Activated naive CD4-positive, alpha-beta T cell treated with anti-CD3 and anti-CD28 coated beads for 36 hours (primary cell): ENCODE data around the gene MPEG1. TPM values are rescaled to one million over a fixed set of nuclear protein-coding genes. Genes with fewer than 3 reads are reported as not detected.

Experiments used
- CTCF ChIA-PET: fragments of 350-600 bp; sonication (Branson Sonifier 250); formaldehyde crosslinking; loops from one replicate; lab custom pipeline; 2021; ENCODE audit warnings: antibody characterized with exemption; lab: Charles Lee
- DNase-seq: peaks from one replicate; pipeline ENCODE4 v3.0.0-alpha.2; 2020
- H3K27ac Mint-ChIP-seq: one replicate; pipeline ENCODE4 v1.8.0; 2021; ENCODE audit warnings: mild to moderate bottlenecking, mixed read lengths
- H3K27me3 Mint-ChIP-seq: one replicate; pipeline ENCODE4 v1.8.0; 2021; ENCODE audit warnings: low read depth, mixed read lengths
- H3K36me3 Mint-ChIP-seq: one replicate; pipeline ENCODE4 v1.8.0; 2021; ENCODE audit warnings: low read depth, mixed read lengths
- H3K4me1 Mint-ChIP-seq: one replicate; pipeline ENCODE4 v1.8.0; 2021; ENCODE audit warnings: low read depth, mixed read lengths
- H3K4me3 Mint-ChIP-seq: one replicate; pipeline ENCODE4 v1.8.0; 2021; ENCODE audit warnings: mild to moderate bottlenecking, moderate library complexity, mixed read lengths
- H3K9me3 Mint-ChIP-seq: one replicate; pipeline ENCODE4 v1.8.0; 2021; ENCODE audit warnings: mixed read lengths
- intact Hi-C: fragments of 100-400 bp; cut with micrococcal nuclease; formaldehyde crosslinking; loops from one replicate; pipeline ENCODE4 v1.15.1; 2023
- total RNA-seq, 2 experiments: library from RNA; stranded (reverse); gene quantifications; one replicate each; pipeline ENCODE4 v1.2.3, GENCODE V29; 2021

Gene MPEG1
- total RNA-seq, 2 experiments from 2014 or later = not detected

DNA sequence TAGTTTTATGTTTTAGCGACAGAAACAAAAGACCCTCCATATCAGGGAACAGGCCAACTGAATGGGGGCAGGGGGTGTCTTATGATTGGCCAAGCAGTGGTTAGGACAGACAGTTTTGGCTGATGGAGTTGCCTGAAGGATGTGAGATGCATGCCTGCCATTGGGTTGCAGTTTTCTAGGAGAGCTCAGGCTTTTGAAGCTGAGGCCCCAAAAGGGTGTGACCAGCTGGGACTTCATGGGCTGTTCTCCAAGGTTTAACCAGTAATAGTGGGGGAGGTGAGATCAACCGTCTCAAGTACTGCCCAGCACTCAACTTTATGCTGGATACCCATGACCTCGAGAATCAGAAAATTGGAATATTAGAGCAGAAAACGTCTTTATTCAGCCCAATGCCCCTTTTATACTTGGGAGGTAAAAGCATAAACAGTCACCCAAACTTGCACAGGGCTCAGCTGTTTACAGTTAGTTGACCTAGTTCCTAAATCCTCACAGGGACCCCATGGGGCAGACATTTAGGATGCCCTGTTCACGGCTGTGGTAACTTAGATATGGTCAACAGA is 27.3 kb downstream of the MPEG1 start:
- no peaks in the 10 kb centered on the region for H3K9me3 Mint-ChIP-seq
- CTCF ChIA-PET = interaction anchor here (0.7 to 3.1 kb wide), 11 partner anchors 9 to 243 kb away, joined by 3 to 47 read pairs (median 9); partner anchors contain the start of gene DTX4
- no peaks in the 10 kb centered on the region for H3K27me3 Mint-ChIP-seq
- intact Hi-C loops = no loop called here
- H3K4me3 Mint-ChIP-seq = no peak overlapping the region
- DNase-seq = no peak
- H3K4me1 Mint-ChIP-seq = no peaks in the 10 kb centered on the region
- no peaks in the 10 kb centered on the region for H3K36me3 Mint-ChIP-seq
- no peak overlapping the region for H3K27ac Mint-ChIP-seq

GRCh38 chr11:59184691-59185339 is 27.9 kb downstream of the MPEG1 start:
- no peaks in the 10 kb centered on the region for H3K36me3 Mint-ChIP-seq
- CTCF ChIA-PET = interaction anchor here (1.1 to 3.1 kb wide), 7 partner anchors 9 to 90 kb away, joined by 3 to 47 read pairs (median 9); partner anchors contain the start of genes DTX4 and MPEG1
- no peak overlapping the region for H3K4me3 Mint-ChIP-seq
- H3K27ac Mint-ChIP-seq = no peak overlapping the region
- no peaks in the 10 kb centered on the region for H3K9me3 Mint-ChIP-seq
- H3K4me1 Mint-ChIP-seq = no peaks in the 10 kb centered on the region
- DNase-seq = no peak
- H3K27me3 Mint-ChIP-seq = no peaks in the 10 kb centered on the region
- intact Hi-C loops = no loop called here

DNA sequence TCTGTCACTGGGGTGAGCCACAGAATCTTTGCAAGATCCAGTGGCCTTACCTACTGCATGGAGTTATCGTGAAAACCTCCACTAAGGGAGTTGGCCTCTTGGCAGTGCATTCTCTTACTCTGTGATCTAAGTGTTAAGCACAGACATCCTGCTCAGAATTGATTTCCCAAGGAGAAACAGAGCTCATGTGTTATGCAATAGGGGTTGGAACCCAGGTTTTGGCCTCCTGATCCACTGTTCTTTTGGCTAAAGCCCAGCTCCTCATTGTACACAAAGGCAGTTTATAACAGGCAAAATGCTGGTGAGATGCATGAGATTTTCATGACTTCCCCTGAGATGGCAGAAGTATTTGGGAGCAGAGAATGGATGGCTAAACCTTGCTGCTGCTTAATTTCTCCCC is 29.0 kb downstream of the MPEG1 start:
- H3K4me3 Mint-ChIP-seq = no peak overlapping the region
- H3K27me3 Mint-ChIP-seq = no peaks in the 10 kb centered on the region
- DNase-seq = no peak
- no peaks in the 10 kb centered on the region for H3K4me1 Mint-ChIP-seq
- no peak overlapping the region for H3K27ac Mint-ChIP-seq
- no peaks in the 10 kb centered on the region for H3K36me3 Mint-ChIP-seq
- CTCF ChIA-PET = interaction anchor here (0.7 to 2.4 kb wide), 4 partner anchors 12 to 33 kb away, joined by 3 to 9 read pairs (median 4); partner anchors contain the start of genes DTX4 and MPEG1
- peaks cover 6% of the 10 kb centered on the region for H3K9me3 Mint-ChIP-seq
- intact Hi-C loops = no loop called here

DNA sequence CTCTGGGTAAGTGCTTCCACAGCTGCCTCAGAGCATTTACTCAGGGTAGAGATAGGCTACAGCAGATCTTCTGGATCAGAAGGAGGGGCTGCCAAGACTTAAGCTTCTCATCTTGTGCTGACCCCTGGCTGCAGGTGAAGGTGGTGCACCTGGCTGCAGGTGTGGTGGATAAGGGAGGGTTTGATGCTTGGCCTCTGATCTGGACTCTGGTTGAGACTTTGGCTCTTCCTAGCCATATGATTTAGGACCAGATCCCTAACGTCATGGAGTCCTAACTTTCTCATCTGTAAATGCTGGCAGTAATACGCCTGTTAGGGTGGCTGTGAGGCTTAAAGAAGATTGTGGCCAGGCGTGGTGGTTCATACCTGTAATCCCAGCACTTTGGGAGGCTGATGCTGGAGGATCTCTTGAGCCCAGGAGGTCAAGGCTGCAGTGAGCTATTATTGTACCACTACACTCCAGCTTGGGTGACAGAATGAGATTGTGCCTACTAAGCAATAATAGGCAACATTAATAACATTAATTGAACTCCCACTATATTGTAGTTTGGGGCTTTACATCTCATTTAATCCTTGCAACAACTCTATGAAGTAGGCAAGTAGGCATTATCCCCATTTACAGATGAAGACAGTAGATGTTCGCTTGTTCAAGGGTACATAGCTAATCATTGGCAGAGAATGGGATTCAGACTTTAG is 30.1 kb downstream of the MPEG1 start:
- Mint-ChIP-seq H3K27ac (no peak overlapping the region), H3K36me3 (no peaks in the 10 kb centered on the region), H3K4me1 (no peaks in the 10 kb centered on the region), H3K4me3 (no peak overlapping the region), H3K27me3 (no peaks in the 10 kb centered on the region), H3K9me3 (peaks cover 6% of the 10 kb centered on the region)
- peak; percentile 32 for DNase-seq
- CTCF ChIA-PET = interaction anchor here (0.7 to 2.4 kb wide), 2 partner anchors 11 to 32 kb away, joined by 4 to 9 read pairs; partner anchors contain the start of gene DTX4
- intact Hi-C loops = no loop called here

- CTCF ChIA-PET = interaction anchor here (2.4 to 2.6 kb wide), 2 partner anchors 10 kb away, joined by 9 to 17 read pairs; partner anchors contain the start of gene DTX4
- Mint-ChIP-seq H3K27me3 (peaks cover 2% of the 10 kb centered on the region), H3K4me3 (no peak overlapping the region), H3K9me3 (peaks cover 6% of the 10 kb centered on the region), H3K4me1 (no peaks in the 10 kb centered on the region), H3K36me3 (no peaks in the 10 kb centered on the region), H3K27ac (no peak overlapping the region)
- intact Hi-C loops = no loop called here
- no peak for DNase-seq
These were observed 30.8 kb downstream of the MPEG1 start for GRCh38 chr11:59181746-59182456.

GRCh38 chr11:59180907-59181306 is 31.8 kb downstream of the MPEG1 start:
- H3K4me3 Mint-ChIP-seq = no peak overlapping the region
- no peak for DNase-seq
- peaks cover 2% of the 10 kb centered on the region for H3K27me3 Mint-ChIP-seq
- CTCF ChIA-PET = interaction anchor here (0.6 to 2.6 kb wide), 8 partner anchors 9 to 613 kb away, joined by 3 to 17 read pairs (median 4); partner anchors contain the start of gene DTX4
- no peak overlapping the region for H3K27ac Mint-ChIP-seq
- intact Hi-C loops = no loop called here
- no peaks in the 10 kb centered on the region for H3K4me1 Mint-ChIP-seq
- peaks cover 6% of the 10 kb centered on the region for H3K9me3 Mint-ChIP-seq
- no peaks in the 10 kb centered on the region for H3K36me3 Mint-ChIP-seq

- Mint-ChIP-seq H3K4me3 (no peak overlapping the region), H3K4me1 (no peaks in the 10 kb centered on the region), H3K36me3 (no peaks in the 10 kb centered on the region), H3K27ac (no peak overlapping the region), H3K27me3 (peaks cover 2% of the 10 kb centered on the region), H3K9me3 (peaks cover 6% of the 10 kb centered on the region)
- DNase-seq = no peak
- CTCF ChIA-PET = interaction anchor here (0.6 to 2.6 kb wide), 9 partner anchors 8 to 612 kb away, joined by 3 to 17 read pairs (median 5); partner anchors contain the start of gene DTX4
- intact Hi-C loops = no loop called here
These were observed 32.5 kb downstream of the MPEG1 start for GRCh38 chr11:59180168-59180776.

DNA sequence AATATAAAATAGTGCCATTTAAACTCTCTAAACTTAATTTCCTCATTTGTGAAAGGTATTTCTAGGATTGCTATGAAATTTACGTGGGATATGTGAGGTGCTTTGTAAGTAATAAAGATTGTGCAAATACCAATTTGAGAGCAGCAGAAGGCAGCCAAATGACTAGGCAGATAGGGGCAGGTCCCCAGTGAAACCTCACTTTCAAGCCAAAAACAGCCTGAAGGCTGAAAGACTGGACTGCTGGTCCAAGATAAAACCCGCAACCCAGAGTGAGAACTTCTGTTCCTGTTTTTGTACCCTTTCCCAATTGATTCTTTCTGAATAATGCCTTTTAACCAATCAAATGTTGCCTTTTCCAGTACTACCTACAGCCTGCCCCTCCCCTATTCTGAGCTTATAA is 33.6 kb downstream of the MPEG1 start:
- H3K4me3 Mint-ChIP-seq = no peak overlapping the region
- H3K27ac Mint-ChIP-seq = no peak overlapping the region
- peaks cover 6% of the 10 kb centered on the region for H3K9me3 Mint-ChIP-seq
- CTCF ChIA-PET = interaction anchor here (2.6 kb wide), 1 partner anchor 7 kb away, joined by 17 read pairs; the partner anchor contains the start of gene DTX4
- intact Hi-C loops = no loop called here
- DNase-seq = no peak
- peaks cover 6% of the 10 kb centered on the region for H3K27me3 Mint-ChIP-seq
- peaks cover 1% of the 10 kb centered on the region for H3K4me1 Mint-ChIP-seq
- H3K36me3 Mint-ChIP-seq = no peaks in the 10 kb centered on the region

- H3K4me3 Mint-ChIP-seq = no peak overlapping the region
- CTCF ChIA-PET = interaction anchor here (1.4 to 5.0 kb wide), 2 partner anchors 8 to 28 kb away, joined by 3 to 29 read pairs; no protein-coding TSS in a partner anchor
- intact Hi-C loops = no loop called here
These were observed 34.3 kb downstream of the MPEG1 start for GRCh38 chr11:59178402-59178801.

GRCh38 chr11:59176330-59176729 is 36.4 kb downstream of the MPEG1 start:
- Mint-ChIP-seq H3K36me3 (no peaks in the 10 kb centered on the region), H3K4me1 (peaks cover 13% of the 10 kb centered on the region), H3K27me3 (peaks cover 18% of the 10 kb centered on the region), H3K27ac (no peak overlapping the region), H3K4me3 (no peak overlapping the region), H3K9me3 (peaks cover 6% of the 10 kb centered on the region)
- intact Hi-C loops = no loop called here
- DNase-seq = no peak
- CTCF ChIA-PET = interaction anchor here (5.0 kb wide), 1 partner anchor 10 kb away, joined by 29 read pairs; no protein-coding TSS in a partner anchor

More at GRCh38 chr11:59178402-59178801, 34.3 kb downstream of the MPEG1 start:
- peaks cover 6% of the 10 kb centered on the region for H3K9me3 Mint-ChIP-seq
- peaks cover 6% of the 10 kb centered on the region for H3K4me1 Mint-ChIP-seq
- H3K27me3 Mint-ChIP-seq = peaks cover 10% of the 10 kb centered on the region
- no peak overlapping the region for H3K27ac Mint-ChIP-seq
- no peak for DNase-seq
- H3K36me3 Mint-ChIP-seq = no peaks in the 10 kb centered on the region

DNA sequence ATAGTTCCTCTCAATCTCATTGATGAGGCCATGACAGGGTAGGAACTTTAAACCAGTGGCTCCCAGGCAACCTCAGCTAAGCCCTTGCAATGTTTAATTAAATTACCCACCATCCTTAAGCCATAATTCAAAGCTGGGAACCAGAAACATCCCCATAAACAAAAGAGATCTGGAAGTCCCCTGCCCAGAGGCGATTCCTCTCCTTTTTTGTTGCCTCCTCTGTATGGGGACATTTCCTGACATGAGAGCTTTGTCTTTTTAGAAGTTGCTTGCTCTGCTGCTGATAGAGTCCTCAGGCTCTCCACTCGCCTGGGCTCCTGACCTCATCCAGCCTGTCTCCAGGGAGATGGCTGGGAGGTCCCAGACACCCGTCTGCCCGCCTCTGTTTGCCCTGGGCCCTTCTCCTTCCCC is 37.6 kb downstream of the MPEG1 start:
- no peaks in the 10 kb centered on the region for H3K36me3 Mint-ChIP-seq
- intact Hi-C loops = no loop called here
- no peak overlapping the region for H3K27ac Mint-ChIP-seq
- peaks cover 13% of the 10 kb centered on the region for H3K4me1 Mint-ChIP-seq
- H3K4me3 Mint-ChIP-seq = no peak overlapping the region
- CTCF ChIA-PET = interaction anchor here (0.7 to 5.0 kb wide), 7 partner anchors 11 to 327 kb away, joined by 3 to 29 read pairs (median 4); no protein-coding TSS in a partner anchor
- H3K9me3 Mint-ChIP-seq = peaks cover 6% of the 10 kb centered on the region
- DNase-seq = no peak
- peaks cover 18% of the 10 kb centered on the region for H3K27me3 Mint-ChIP-seq
